Raji (cell line): ENCODE results near the gene AAK1.

Source experiments
- POLR2A ChIP-seq: IDR thresholded peaks from 2 replicates; pipeline ENCODE4 v1.6.1; 2011; ENCODE audit warnings: low read depth, low read length, control low read depth; ENCODE audit not compliant: insufficient read depth

AAK1 gene

GRCh38 chr2:69510204-69510603 lies 133.3 kb downstream of the AAK1 start:
- no peak for TF ChIP-seq POLR2A

DNA sequence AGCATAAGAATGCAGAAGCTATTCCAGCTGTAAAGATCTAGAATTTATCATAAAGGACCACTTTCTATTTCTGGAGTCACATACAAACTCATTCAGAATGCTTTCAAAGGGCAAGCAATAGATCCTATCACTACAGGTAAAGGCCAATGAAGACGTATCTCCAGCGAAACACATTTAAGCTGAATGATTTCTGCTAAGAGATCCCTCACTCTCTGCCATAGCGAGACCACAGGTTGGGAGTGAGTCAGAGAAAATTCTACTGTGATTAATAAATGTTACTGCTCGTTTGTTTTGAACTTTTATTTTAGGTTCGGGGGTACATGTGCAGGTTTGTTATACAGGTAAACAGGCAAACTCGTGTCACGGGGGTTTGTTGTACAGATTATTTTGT lies 133.8 kb downstream of the AAK1 start:
- no peak for TF ChIP-seq POLR2A

GRCh38 chr2:69509011-69509749 lies 134.4 kb downstream of the AAK1 start:
- no peak for TF ChIP-seq POLR2A

DNA sequence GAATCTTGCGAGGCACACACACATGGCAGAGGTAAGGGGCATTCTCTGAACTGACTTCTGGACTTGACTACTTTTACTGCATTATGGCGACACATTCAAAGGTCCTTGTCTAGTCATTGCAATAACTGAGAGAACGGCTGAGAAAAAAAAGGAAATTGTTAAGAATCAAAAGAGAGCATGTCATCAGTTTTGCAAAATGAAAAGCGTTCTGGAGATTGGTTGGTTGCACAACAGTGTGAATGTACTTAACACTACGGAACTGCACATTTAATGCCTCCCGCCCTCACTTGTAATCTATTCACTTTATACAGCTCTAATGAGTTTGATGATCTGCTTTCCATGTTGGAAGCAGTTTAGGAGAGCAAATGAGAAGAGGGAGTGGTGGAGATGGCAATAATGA lies 137.8 kb downstream of the AAK1 start:
- no peak for TF ChIP-seq POLR2A

DNA sequence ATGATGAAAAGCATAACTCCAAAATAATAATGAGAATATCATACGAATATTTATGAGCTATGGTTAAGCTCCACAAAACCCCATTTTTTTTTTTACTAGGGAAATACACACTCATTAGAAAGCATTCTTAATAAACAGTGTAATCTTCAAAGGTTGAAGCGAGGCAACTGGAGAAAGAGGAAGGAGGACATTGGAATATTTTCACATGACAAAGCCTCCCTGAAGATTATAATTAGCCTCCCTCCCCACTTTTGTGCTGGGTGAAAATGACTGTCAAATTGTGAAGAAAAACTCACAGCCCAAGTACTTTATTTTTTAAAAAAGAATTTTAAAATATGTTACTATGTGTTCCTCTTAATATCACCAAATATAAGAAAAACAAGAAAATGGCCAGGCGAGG lies 142.2 kb downstream of the AAK1 start:
- TF ChIP-seq POLR2A, result no peak

GRCh38 chr2:69499966-69500365 lies 143.6 kb downstream of the AAK1 start:
- TF ChIP-seq POLR2A, result no peak

- TF ChIP-seq POLR2A, result no peak
Measured at GRCh38 chr2:69499242-69499641, 144.3 kb downstream of the AAK1 start.

DNA sequence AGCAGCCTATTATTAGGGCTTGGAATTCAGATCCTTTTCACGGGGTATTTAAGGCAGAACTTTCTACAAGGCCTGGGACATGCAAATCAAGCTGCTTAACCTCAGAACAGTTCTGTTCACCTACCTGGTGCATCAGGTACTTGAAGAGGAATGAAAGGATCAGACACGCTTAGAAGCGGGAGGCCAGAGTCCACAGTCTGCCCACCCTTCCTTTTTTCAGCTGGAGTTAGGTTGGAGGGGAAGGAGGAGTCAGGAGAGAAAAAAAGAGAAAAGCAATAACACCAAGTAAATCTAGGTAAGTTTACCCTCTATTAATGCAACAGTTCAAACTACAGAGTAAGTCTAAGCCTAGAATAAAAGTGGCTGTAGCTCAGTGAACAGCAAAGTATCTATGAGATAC lies 147.7 kb downstream of the AAK1 start:
- no peak for TF ChIP-seq POLR2A

GRCh38 chr2:69495008-69495407 lies 148.5 kb downstream of the AAK1 start:
- TF ChIP-seq POLR2A, result no peak

- no peak for TF ChIP-seq POLR2A
Measured at GRCh38 chr2:69494126-69494525, 149.4 kb downstream of the AAK1 start.

- TF ChIP-seq POLR2A, result no peak
Measured at GRCh38 chr2:69493268-69493667, 150.3 kb downstream of the AAK1 start.

DNA sequence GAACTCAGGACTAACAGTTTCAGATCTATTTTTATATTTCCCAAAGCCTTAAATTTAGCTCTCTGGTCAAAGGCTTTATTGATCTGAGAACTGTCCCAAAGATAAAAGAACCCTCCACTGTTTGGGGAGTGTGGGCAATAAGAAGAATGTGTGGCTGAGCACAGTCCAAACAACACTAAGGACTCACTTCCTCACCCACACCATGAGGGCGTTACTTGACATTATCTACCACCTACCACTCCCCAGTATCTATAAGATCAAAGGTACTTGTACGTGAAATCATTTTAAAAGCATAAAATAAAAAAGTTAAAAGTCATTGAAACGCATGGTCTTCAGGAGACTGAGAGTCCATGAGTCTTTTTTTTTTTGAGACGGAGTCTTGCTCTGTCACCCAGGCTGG lies 151.7 kb downstream of the AAK1 start:
- no peak for TF ChIP-seq POLR2A

DNA sequence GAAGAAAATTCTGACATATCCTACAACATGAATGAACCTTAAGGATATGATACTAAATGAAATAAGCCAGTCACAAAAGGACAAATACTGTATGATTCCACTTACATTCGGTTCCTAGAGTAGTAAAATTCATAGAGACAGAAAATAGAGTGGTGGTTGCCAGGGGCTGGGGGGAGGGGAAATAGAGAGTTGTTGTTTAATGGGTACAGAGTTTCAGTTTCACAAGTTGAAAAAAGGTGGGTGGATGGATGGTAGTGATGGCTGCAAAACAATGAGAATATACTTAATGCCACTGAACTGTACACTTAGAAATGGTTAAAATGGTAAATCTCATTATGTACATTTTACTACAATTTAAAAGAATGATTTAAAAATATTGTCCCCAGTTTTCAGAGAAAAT lies 153.1 kb downstream of the AAK1 start:
- TF ChIP-seq POLR2A, result no peak

- no peak for TF ChIP-seq POLR2A
Measured at GRCh38 chr2:69489793-69490192, 153.7 kb downstream of the AAK1 start.

GRCh38 chr2:69483696-69484095 lies 159.8 kb downstream of the AAK1 start:
- TF ChIP-seq POLR2A, result no peak

- TF ChIP-seq POLR2A, result no peak
Measured at GRCh38 chr2:69483024-69483423, 160.5 kb downstream of the AAK1 start.

DNA sequence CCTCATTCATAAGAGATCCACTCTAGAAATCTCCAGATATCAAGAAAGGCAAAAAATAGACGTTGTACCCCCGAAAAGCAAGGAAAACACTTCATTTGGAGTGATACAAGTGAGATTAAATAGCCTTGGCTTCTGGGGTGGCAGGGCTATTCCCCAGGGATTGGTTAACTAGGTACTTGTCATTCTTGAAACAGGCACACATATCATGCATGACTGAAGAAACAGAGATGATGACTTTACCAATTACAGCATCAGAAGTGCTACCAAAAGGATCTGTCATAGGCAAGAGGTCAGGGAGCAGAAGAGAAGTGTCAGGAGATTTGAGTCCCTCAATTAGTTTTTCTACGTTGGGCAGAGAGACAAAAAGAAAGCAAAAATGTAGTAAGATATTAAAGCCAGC lies 161.1 kb downstream of the AAK1 start:
- TF ChIP-seq POLR2A, result no peak
